PC-9 (cell line): Measurements from ENCODE around the gene KIF22. TPM values are rescaled to one million over a fixed set of nuclear protein-coding genes. Genes with fewer than 3 reads are reported as not detected.
A peak's percentile ranks its signal among the peaks of the same experiment; 100 is the strongest.

Experiments
- BruUV-seq: library from RNA; stranded (reverse); fragments of 400-500 nt; replicated peaks from 2 replicates; lab custom pipeline; 2021; lab: Mats Ljungman, UMichigan
- CTCF ChIA-PET: fragments of 300-600 bp; sonication (Branson Sonifier 250); formaldehyde crosslinking; loops from one replicate; lab custom pipeline; 2022; ENCODE audit warnings: antibody characterized with exemption; lab: Charles Lee
- POLR2A ChIA-PET: fragments of 300-600 bp; sonication (Branson Sonifier 250); formaldehyde crosslinking; loops from one replicate; lab custom pipeline; 2022; ENCODE audit warnings: antibody characterized with exemption; ENCODE audit not compliant: unreplicated experiment; lab: Charles Lee
- DNase-seq, 2 experiments: peaks; one replicate each; pipeline versions ENCODE4 v3.0.0 to v3.0.0-alpha.2; 2015 to 2022; ENCODE audit warnings: mixed read lengths in 1 of 2
- H2AFZ ChIP-seq: fragments of 200-600 bp; sonication (generic); 2 replicates; pipeline ENCODE4 v1.8.1; 2017; ENCODE audit warnings: antibody characterized with exemption
- H3F3A ChIP-seq: fragments of 200-600 bp; sonication (generic); 2 replicates; pipeline ENCODE4 v1.8.1; 2017; ENCODE audit warnings: antibody characterized with exemption, mild to moderate bottlenecking, low read depth; ENCODE audit not compliant: insufficient read depth
- H3K27ac ChIP-seq: fragments of 200-600 bp; sonication (generic); 2 replicates; pipeline ENCODE4 v1.6.1; 2016; ENCODE audit warnings: mixed run types
- H3K27me3 ChIP-seq: fragments of 200-600 bp; sonication (generic); 2 replicates; pipeline ENCODE4 v1.6.1; 2016; ENCODE audit warnings: low read depth, mixed run types; ENCODE audit not compliant: insufficient read depth
- H3K36me3 ChIP-seq: fragments of 200-600 bp; sonication (generic); 2 replicates; pipeline ENCODE4 v1.6.1; 2016; ENCODE audit warnings: low read depth, mixed run types
- H3K4me1 ChIP-seq: fragments of 200-600 bp; sonication (generic); replicated peaks from 2 replicates; pipeline ENCODE4 v1.6.1; 2016; ENCODE audit warnings: mixed run types; ENCODE audit not compliant: insufficient read depth
- H3K4me2 ChIP-seq: fragments of 200-600 bp; sonication (generic); 2 replicates; pipeline ENCODE4 v1.6.1; 2017; ENCODE audit warnings: mixed run types
- H3K4me3 ChIP-seq: fragments of 200-600 bp; sonication (generic); 2 replicates; pipeline ENCODE4 v1.6.1; 2016; ENCODE audit warnings: mixed run types
- H3K79me2 ChIP-seq: fragments of 200-600 bp; sonication (generic); 2 replicates; pipeline ENCODE4 v1.6.1; 2017; ENCODE audit warnings: low read depth, mixed run types
- H3K9me2 ChIP-seq: fragments of 200-600 bp; sonication (generic); 2 replicates; pipeline ENCODE4 v1.8.1; 2017; ENCODE audit warnings: mild to moderate bottlenecking; ENCODE audit not compliant: insufficient read depth
- H3K9me3 ChIP-seq: fragments of 200-600 bp; sonication (generic); 2 replicates; pipeline ENCODE4 v1.8.1; 2016; ENCODE audit warnings: low read depth; ENCODE audit not compliant: insufficient read depth
- H4K20me1 ChIP-seq: fragments of 200-600 bp; sonication (generic); 2 replicates; pipeline ENCODE4 v1.8.1; 2017; ENCODE audit not compliant: insufficient read depth
- CTCF ChIP-seq: fragments of 200-600 bp; sonication (generic); conservative IDR thresholded peaks from 2 replicates; pipeline ENCODE4 v1.6.1; 2017; ENCODE audit warnings: mixed run types, antibody characterized with exemption, mild to moderate bottlenecking, moderate library complexity
- EZH2 ChIP-seq: fragments of 200-600 bp; sonication (generic); IDR thresholded peaks from 2 replicates; pipeline ENCODE4 v1.8.0; 2017; ENCODE audit warnings: antibody characterized with exemption, low read depth
- intact Hi-C: fragments of 100-400 bp; cut with micrococcal nuclease; formaldehyde crosslinking; loops from one replicate; pipeline ENCODE4 v1.10.0; 2022; ENCODE audit not compliant: unreplicated experiment
- total RNA-seq: library from RNA; stranded (reverse); gene quantifications from 2 replicates; pipeline ENCODE4 v1.2.3, GENCODE V29; 2021

KIF22 gene
- total RNA-seq, 1 experiment from 2014 or later: 179 TPM

DNA sequence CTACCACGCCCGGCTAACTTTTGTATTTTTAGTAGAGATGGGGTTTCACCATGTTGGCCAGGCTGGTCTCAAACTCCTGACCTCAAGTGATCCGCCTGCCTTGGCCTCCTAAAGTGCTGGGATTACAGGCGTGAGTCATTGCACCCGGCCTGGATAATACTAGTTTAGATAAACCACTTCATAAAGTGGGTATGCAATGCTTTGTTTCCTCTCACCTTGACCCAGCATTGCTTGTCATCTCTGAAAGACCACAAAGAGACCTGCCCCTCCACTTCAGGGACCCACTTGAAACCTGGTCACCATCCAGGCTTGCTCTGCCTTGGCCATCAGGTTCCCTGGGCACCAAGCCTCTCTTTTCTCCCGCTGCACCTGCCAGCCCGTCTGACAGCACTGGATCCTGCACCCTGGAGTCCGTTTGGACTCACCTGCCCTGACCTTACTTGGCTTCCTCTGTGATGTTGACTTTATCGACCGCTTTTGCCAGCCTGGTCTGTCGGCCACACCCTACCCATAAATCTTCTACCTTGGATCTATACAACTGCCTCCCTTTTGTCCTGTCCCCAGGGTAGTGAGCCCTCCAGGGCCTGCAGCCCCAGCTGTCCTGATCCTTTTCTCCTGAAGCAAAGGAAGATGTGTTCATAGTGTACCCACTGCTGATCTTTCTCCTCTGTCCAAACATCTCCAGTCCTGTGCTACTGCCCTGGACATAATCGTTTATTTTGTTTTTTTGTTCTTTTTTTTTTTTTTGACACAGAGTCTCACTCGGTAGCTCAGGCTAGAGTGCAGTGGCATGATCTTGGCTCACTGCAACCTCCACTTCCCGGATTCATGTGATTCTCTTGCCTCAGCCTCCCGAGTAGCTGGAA is 25.2 kb upstream of the KIF22 start:
- intact Hi-C loops: no loop called here
- Histone ChIP-seq H3K4me1 (peaks cover 27% of the 10 kb centered on the region), H3K4me3 (no peak overlapping the region), H2AFZ (no peak overlapping the region), H3K79me2 (no peaks in the 10 kb centered on the region), H4K20me1 (no peaks in the 10 kb centered on the region), H3K4me2 (peak overlapping the region; percentile 46), H3K9me2 (no peaks in the 10 kb centered on the region), H3K27me3 (no peaks in the 10 kb centered on the region), H3F3A (peaks cover 25% of the 10 kb centered on the region), H3K27ac (peak overlapping the region; percentile 47), H3K9me3 (no peaks in the 10 kb centered on the region), H3K36me3 (no peaks in the 10 kb centered on the region)
- ChIA-PET POLR2A (interaction anchor here (0.6 kb wide), 1 partner anchor 14 kb away, joined by 14 read pairs; no protein-coding TSS in a partner anchor), CTCF (interaction anchor here (0.5 to 0.6 kb wide), 3 partner anchors 14 to 820 kb away, joined by 3 to 5 read pairs (median 3); no protein-coding TSS in a partner anchor)
- BruUV-seq: no TSS peak
- TF ChIP-seq EZH2: no peak
- TF ChIP-seq CTCF: no peak
- DNase-seq: peak; percentile 67 to 92

DNA sequence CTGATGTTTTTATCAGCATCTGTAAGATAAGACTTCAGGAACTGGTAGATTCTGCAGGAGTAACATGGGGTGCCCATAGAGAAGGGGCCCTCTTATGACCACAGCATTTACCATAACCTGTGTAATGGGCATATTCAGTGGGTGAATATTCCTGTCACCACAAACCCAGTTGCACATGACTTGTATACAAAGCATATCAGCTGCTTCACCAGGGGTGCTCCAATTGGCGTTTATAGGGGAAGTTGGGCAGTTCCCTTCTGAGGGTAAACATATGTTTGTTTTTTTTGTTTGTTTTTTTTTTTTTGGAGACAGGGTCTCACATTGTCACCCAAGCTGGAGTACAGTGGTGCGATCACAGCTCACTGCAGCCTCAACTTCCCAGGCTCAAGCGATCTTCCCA is 24.0 kb upstream of the KIF22 start:
- CTCF ChIA-PET: no interaction called here
- no peaks in the 10 kb centered on the region for H3K79me2 ChIP-seq
- H3F3A ChIP-seq: peaks cover 25% of the 10 kb centered on the region
- TF ChIP-seq EZH2: no peak
- TF ChIP-seq CTCF: no peak
- no TSS peak for BruUV-seq
- POLR2A ChIA-PET: no interaction called here
- no peaks in the 10 kb centered on the region for H3K9me2 ChIP-seq
- no peaks in the 10 kb centered on the region for H3K9me3 ChIP-seq
- H3K36me3 ChIP-seq: no peaks in the 10 kb centered on the region
- peaks cover 27% of the 10 kb centered on the region for H3K4me1 ChIP-seq
- no peaks in the 10 kb centered on the region for H4K20me1 ChIP-seq
- intact Hi-C loops: no loop called here
- no peaks in the 10 kb centered on the region for H3K27me3 ChIP-seq
- no peak overlapping the region for H2AFZ ChIP-seq
- no peak overlapping the region for H3K4me2 ChIP-seq
- no peak for DNase-seq
- H3K4me3 ChIP-seq: no peak overlapping the region
- H3K27ac ChIP-seq: no peak overlapping the region

- CTCF ChIA-PET: no interaction called here
- H3K27ac ChIP-seq: no peak overlapping the region
- no peaks in the 10 kb centered on the region for H3K9me3 ChIP-seq
- H3K4me3 ChIP-seq: no peak overlapping the region
- no TSS peak for BruUV-seq
- POLR2A ChIA-PET: no interaction called here
- H4K20me1 ChIP-seq: no peaks in the 10 kb centered on the region
- TF ChIP-seq CTCF (no peak), EZH2 (no peak)
- H3K9me2 ChIP-seq: no peaks in the 10 kb centered on the region
- H3K4me2 ChIP-seq: no peak overlapping the region
- H3K4me1 ChIP-seq: peaks cover 29% of the 10 kb centered on the region
- no peaks in the 10 kb centered on the region for H3K27me3 ChIP-seq
- no peaks in the 10 kb centered on the region for H3K36me3 ChIP-seq
- intact Hi-C loops: no loop called here
- peaks cover 25% of the 10 kb centered on the region for H3F3A ChIP-seq
- no peaks in the 10 kb centered on the region for H3K79me2 ChIP-seq
- DNase-seq: no peak
- no peak overlapping the region for H2AFZ ChIP-seq
These were observed 23.5 kb upstream of the KIF22 start for GRCh38 chr16:29767062-29767461.
